Endothelial cell of umbilical vein (primary cell): Measurements from ENCODE around the gene ZSCAN5B. TPM values are rescaled to one million over a fixed set of nuclear protein-coding genes. Genes with fewer than 3 reads are reported as not detected.

Source experiments
- BruUV-seq: library from RNA; stranded (reverse); fragments of 400-500 nt; replicated peaks from 2 replicates; lab custom pipeline; 2021; lab: Mats Ljungman, UMichigan
- CTCF ChIA-PET: fragments of 300-600, 350-600 bp; sonication (Branson Sonifier 250); formaldehyde crosslinking; loops from one replicate; lab custom pipeline; 2021; ENCODE audit warnings: antibody characterized with exemption, inconsistent platforms; lab: Charles Lee
- POLR2A ChIA-PET: fragments of 300-600, 350-600 bp; sonication (Branson Sonifier 250); formaldehyde crosslinking; loops from one replicate; lab custom pipeline; 2021; ENCODE audit warnings: antibody characterized with exemption, inconsistent platforms; lab: Charles Lee
- DNase-seq: peaks from one replicate; pipeline ENCODE4 v3.0.0-alpha.2; 2011; ENCODE audit warnings: low read depth, low spot score
- FAIRE-seq: peaks from 2 replicates; lab custom pipeline; 2011; peaks lifted over from hg19 to GRCh38; lab: Jason Lieb, UNC
- H2AFZ ChIP-seq: 2 replicates; pipeline ENCODE4 v1.6.0; 2012; ENCODE audit warnings: low read depth, low read length, control low read depth, inconsistent platforms
- H3K27ac ChIP-seq: 2 replicates; pipeline ENCODE4 v1.5.1; 2011; ENCODE audit warnings: low read depth, mild to moderate bottlenecking, control low read depth, low read length, moderate library complexity; ENCODE audit not compliant: insufficient read depth
- H3K27me3 ChIP-seq, 2 experiments: 2 replicates each; pipeline versions ENCODE4 v1.6.0 to v1.6.1; 2011; ENCODE audit warnings: low read length in 2 of 2, mixed read lengths in 1 of 2; ENCODE audit not compliant: control insufficient read depth in 2 of 2, insufficient read depth in 2 of 2
- H3K36me3 ChIP-seq, 2 experiments: 2 replicates in 1 of 2; 3 replicates in 1 of 2; pipeline ENCODE4 v1.5.1; 2011; ENCODE audit warnings: low read length in 2 of 2, mild to moderate bottlenecking in 1 of 2, moderate library complexity in 1 of 2; ENCODE audit not compliant: control insufficient read depth in 2 of 2, insufficient read depth in 2 of 2; ENCODE audit errors: extremely low read depth in 1 of 2
- H3K4me1 ChIP-seq: 3 replicates; pipeline ENCODE4 v1.5.1; 2011; ENCODE audit warnings: mild to moderate bottlenecking, low read length; ENCODE audit not compliant: control insufficient read depth, insufficient read depth; ENCODE audit errors: extremely low read depth
- H3K4me2 ChIP-seq: 2 replicates; pipeline ENCODE4 v1.6.1; 2011; ENCODE audit warnings: low read length, control low read depth, mixed read lengths; ENCODE audit not compliant: insufficient read depth
- H3K4me3 ChIP-seq, 3 experiments: fragments of 200-600 bp in 1 of 3; sonication (generic), shearing (Covaris generic) in 1 of 3; replicated peaks in 1 of 3; 2 replicates each; pipeline ENCODE4 v1.5.1; 2011 to 2016; ENCODE audit warnings: control low read depth in 3 of 3, low read length in 3 of 3, mild to moderate bottlenecking in 2 of 3, inconsistent platforms in 1 of 3, low read depth in 1 of 3, moderate library complexity in 1 of 3; ENCODE audit not compliant: insufficient read depth in 1 of 3
- H3K79me2 ChIP-seq: 2 replicates; pipeline ENCODE4 v1.6.0; 2012; ENCODE audit warnings: low read length, inconsistent platforms; ENCODE audit not compliant: control insufficient read depth, insufficient read depth
- H3K9ac ChIP-seq: replicated peaks from 2 replicates; pipeline ENCODE3; 2011; ENCODE audit warnings: low read length, control low read depth; ENCODE audit not compliant: insufficient read depth; ENCODE audit errors: extremely low read depth
- H3K9me1 ChIP-seq: replicated peaks from 3 replicates; pipeline ENCODE4 v1.6.0; 2011; ENCODE audit warnings: mild to moderate bottlenecking, low read length; ENCODE audit not compliant: control insufficient read depth, insufficient read depth; ENCODE audit errors: extremely low read depth
- H3K9me3 ChIP-seq: replicated peaks from 2 replicates; pipeline ENCODE4 v1.5.1; 2012; ENCODE audit warnings: low read length, inconsistent platforms; ENCODE audit not compliant: control insufficient read depth, insufficient read depth
- H4K20me1 ChIP-seq: replicated peaks from 2 replicates; pipeline ENCODE3; 2011; ENCODE audit warnings: mild to moderate bottlenecking, low read length; ENCODE audit not compliant: control insufficient read depth, insufficient read depth; ENCODE audit errors: extremely low read depth
- GATA2 ChIP-seq: IDR thresholded peaks from 2 replicates; pipeline ENCODE4 v1.7.0; 2011; ENCODE audit warnings: low read depth, mild to moderate bottlenecking, moderate library complexity, mixed read lengths, low read length; ENCODE audit not compliant: insufficient read length, insufficient read depth
- JUN ChIP-seq: IDR thresholded peaks from 2 replicates; pipeline ENCODE4 v1.6.1; 2011; ENCODE audit warnings: borderline replicate concordance, low read depth; ENCODE audit not compliant: insufficient read length, insufficient read depth
- POLR2A ChIP-seq: IDR thresholded peaks from 2 replicates; pipeline ENCODE4 v1.6.1; 2012; ENCODE audit warnings: low read depth, mild to moderate bottlenecking, control low read depth, low read length
- POLR2AphosphoS5 ChIP-seq: IDR thresholded peaks from 2 replicates; pipeline ENCODE4 v1.6.1; 2012; ENCODE audit warnings: low read depth, mild to moderate bottlenecking, control low read depth, low read length, moderate library complexity; ENCODE audit not compliant: insufficient read depth
- dilution Hi-C: fragments of 300-500 bp; cut with MboI; formaldehyde crosslinking; loops from one replicate; pipeline ENCODE4 v1.15.0; 2019; ENCODE audit warnings: low sequenced_read_pairs; ENCODE audit not compliant: extremely low pct_ligation_motif_present
- intact Hi-C: fragments of 100-400 bp; cut with micrococcal nuclease; formaldehyde crosslinking; loops from one replicate; pipeline ENCODE4 v1.10.0; 2022
- polyA plus RNA-seq, 4 experiments: library from polyadenylated mRNA; depleted of rRNA in 3 of 4; stranded (reverse) in 3 of 4; unstranded in 1 of 4; fragments of >200 nt; gene quantifications; 2 replicates each; pipeline versions ENCODE4 v1.2.1 to v1.2.3, GENCODE V29; 2011 to 2012; ENCODE audit warnings: missing spikeins in 1 of 4
- total RNA-seq: library from RNA; stranded (reverse); gene quantifications from 2 replicates; pipeline ENCODE4 v1.2.3, GENCODE V29; 2021
- TF ChIP-seq, protein P1 (sequence below): IDR thresholded peaks from 2 replicates; pipeline ENCODE4 v1.6.1; 2011; ENCODE audit not compliant: insufficient read depth, insufficient read length

The ZSCAN5B gene
- total and polyA plus RNA-seq, 2 donors (not counting 3 experiments of a cell fraction or from before 2014, with no cell fraction given) = 0.07 TPM; not detected in 1

DNA sequence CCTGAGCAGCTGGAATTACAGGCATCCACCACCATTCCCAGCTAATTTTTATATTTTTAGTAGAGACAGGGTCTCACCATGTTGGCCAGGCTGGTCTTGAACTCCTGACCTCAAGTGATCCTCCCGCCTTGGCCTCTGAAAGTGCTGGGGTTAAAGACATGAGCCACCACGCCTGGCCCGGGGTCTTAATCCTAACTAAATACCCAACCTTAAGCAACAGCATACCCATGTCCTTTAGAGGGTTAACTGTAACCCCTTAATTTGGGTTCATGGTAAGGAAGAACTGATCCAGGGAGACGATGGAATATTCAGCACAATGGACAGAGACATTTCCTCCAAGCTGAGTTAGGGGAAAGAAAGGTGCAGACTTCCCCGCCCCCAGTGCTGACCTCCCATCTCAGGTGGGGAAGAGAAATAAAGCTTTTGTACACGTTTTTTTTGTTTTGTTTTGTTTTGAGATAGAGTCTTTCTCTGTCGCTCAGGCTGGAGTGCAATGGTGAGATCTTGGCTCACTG lies 30.5 kb downstream of the ZSCAN5B start:
- dilution Hi-C loops (no loop called here), intact Hi-C loops (no loop called here)
- no peak overlapping the region for H3K27ac ChIP-seq
- no peak overlapping the region for H2AFZ ChIP-seq
- no peak overlapping the region for H3K4me2 ChIP-seq
- DNase-seq (no peak), FAIRE-seq (no peak)
- no peak overlapping the region for H3K4me3 ChIP-seq
- no peak overlapping the region for H3K9ac ChIP-seq
- no peaks in the 10 kb centered on the region for H3K36me3 ChIP-seq
- no peaks in the 10 kb centered on the region for H3K9me3 ChIP-seq
- H3K79me2 ChIP-seq = no peaks in the 10 kb centered on the region
- no peaks in the 10 kb centered on the region for H3K27me3 ChIP-seq
- TF ChIP-seq JUN = no peak
- TF ChIP-seq GATA2 = no peak
- TF ChIP-seq POLR2A = no peak
- no peak for TF ChIP-seq POLR2AphosphoS5
- no TSS peak for BruUV-seq
- ChIA-PET CTCF (interaction anchor here (1.7 to 13.9 kb wide), 4 partner anchors 13 to 166 kb away, joined by 9 to 328 read pairs (median 20); no protein-coding TSS in a partner anchor), POLR2A (no interaction called here)
- H3K4me1 ChIP-seq = peaks cover 5% of the 10 kb centered on the region
- no peaks in the 10 kb centered on the region for H3K9me1 ChIP-seq
- H4K20me1 ChIP-seq = no peaks in the 10 kb centered on the region

DNA sequence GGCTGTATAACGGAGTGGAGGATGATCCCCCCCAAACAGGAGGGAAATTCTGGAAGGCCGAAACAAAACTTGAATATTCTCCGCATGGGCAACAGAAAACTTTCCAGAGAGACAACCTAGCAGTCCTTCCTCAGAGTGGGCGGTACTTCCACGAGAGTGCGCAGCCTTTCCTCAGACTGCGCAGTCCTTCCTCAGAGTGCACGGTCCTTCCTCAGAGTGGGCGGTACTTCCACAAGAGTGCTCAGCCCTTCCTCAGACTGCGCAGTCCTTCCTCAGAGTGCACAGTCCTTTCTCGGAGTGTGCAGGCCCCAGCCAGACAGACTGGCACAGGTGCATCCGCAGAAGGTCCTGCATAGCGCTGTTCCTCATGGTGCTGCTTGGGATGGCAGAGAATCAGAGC lies 34.5 kb downstream of the ZSCAN5B start:
- CTCF ChIA-PET = interaction anchor here (0.9 to 1.2 kb wide), 3 partner anchors 9 to 171 kb away, joined by 3 to 5 read pairs (median 3); no protein-coding TSS in a partner anchor
- intact Hi-C loops (no loop called here), dilution Hi-C loops (no loop called here)
- Histone ChIP-seq H3K9me1 (no peaks in the 10 kb centered on the region), H3K4me1 (peaks cover 7% of the 10 kb centered on the region), H3K79me2 (no peaks in the 10 kb centered on the region), H3K4me2 (no peak overlapping the region), H2AFZ (no peak overlapping the region), H3K36me3 (peaks cover 0 to 11% of the 10 kb centered on the region in 2 experiments), H3K4me3 (no peak overlapping the region), H3K27ac (no peak overlapping the region), H3K9me3 (no peaks in the 10 kb centered on the region), H4K20me1 (no peaks in the 10 kb centered on the region), H3K9ac (no peak overlapping the region), H3K27me3 (no peaks in the 10 kb centered on the region)
- TF ChIP-seq, protein P1, sequence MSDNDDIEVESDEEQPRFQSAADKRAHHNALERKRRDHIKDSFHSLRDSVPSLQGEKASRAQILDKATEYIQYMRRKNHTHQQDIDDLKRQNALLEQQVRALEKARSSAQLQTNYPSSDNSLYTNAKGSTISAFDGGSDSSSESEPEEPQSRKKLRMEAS = no peak
- no peak for TF ChIP-seq GATA2
- FAIRE-seq (no peak), DNase-seq (no peak)
- POLR2A ChIA-PET = interaction anchor here (0.5 to 0.6 kb wide), 3 partner anchors 43 to 1220 kb away, joined by 3 to 8 read pairs (median 4); no protein-coding TSS in a partner anchor
- no TSS peak for BruUV-seq
